Ishikawa (cell line): ENCODE measurements around the gene SIVA1.

ENCODE experiments used
- CEBPB ChIP-seq: IDR thresholded peaks from 2 replicates; pipeline ENCODE4 v1.6.1; 2012
- EP300 ChIP-seq: IDR thresholded peaks from 2 replicates; pipeline ENCODE4 v1.6.1; 2012; ENCODE audit warnings: borderline replicate concordance
- RAD21 ChIP-seq: IDR thresholded peaks from 2 replicates; pipeline ENCODE4 v1.6.1; 2012; ENCODE audit warnings: low read depth
- YY1 ChIP-seq: IDR thresholded peaks from 2 replicates; pipeline ENCODE4 v1.6.1; 2012; ENCODE audit warnings: low read depth
- TF ChIP-seq, protein P1 (sequence below): IDR thresholded peaks from 2 replicates; pipeline ENCODE4 v1.6.1; 2012
- TF ChIP-seq, protein P2 (sequence below): IDR thresholded peaks from 2 replicates; pipeline ENCODE4 v1.6.1; 2012; ENCODE audit warnings: low read depth, mild to moderate bottlenecking

GRCh38 chr14:104732355-104732804 is 20.6 kb upstream of the SIVA1 start:
- TF ChIP-seq YY1 (no peak), EP300 (no peak), CEBPB (no peak), RAD21 (no peak)
- TF ChIP-seq, protein P1, sequence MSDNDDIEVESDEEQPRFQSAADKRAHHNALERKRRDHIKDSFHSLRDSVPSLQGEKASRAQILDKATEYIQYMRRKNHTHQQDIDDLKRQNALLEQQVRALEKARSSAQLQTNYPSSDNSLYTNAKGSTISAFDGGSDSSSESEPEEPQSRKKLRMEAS, result no peak; the same call in 1 of the 2 replicates
- TF ChIP-seq, protein P2, sequence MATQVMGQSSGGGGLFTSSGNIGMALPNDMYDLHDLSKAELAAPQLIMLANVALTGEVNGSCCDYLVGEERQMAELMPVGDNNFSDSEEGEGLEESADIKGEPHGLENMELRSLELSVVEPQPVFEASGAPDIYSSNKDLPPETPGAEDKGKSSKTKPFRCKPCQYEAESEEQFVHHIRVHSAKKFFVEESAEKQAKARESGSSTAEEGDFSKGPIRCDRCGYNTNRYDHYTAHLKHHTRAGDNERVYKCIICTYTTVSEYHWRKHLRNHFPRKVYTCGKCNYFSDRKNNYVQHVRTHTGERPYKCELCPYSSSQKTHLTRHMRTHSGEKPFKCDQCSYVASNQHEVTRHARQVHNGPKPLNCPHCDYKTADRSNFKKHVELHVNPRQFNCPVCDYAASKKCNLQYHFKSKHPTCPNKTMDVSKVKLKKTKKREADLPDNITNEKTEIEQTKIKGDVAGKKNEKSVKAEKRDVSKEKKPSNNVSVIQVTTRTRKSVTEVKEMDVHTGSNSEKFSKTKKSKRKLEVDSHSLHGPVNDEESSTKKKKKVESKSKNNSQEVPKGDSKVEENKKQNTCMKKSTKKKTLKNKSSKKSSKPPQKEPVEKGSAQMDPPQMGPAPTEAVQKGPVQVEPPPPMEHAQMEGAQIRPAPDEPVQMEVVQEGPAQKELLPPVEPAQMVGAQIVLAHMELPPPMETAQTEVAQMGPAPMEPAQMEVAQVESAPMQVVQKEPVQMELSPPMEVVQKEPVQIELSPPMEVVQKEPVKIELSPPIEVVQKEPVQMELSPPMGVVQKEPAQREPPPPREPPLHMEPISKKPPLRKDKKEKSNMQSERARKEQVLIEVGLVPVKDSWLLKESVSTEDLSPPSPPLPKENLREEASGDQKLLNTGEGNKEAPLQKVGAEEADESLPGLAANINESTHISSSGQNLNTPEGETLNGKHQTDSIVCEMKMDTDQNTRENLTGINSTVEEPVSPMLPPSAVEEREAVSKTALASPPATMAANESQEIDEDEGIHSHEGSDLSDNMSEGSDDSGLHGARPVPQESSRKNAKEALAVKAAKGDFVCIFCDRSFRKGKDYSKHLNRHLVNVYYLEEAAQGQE, result no peak
